HepG2 (cell line): ENCODE results near the gene HDGFL2. TPM values are rescaled to one million over a fixed set of nuclear protein-coding genes. Genes with fewer than 3 reads are reported as not detected.

ENCODE experiments used
- HDAC2 ChIP-seq: sonication (generic); formaldehyde crosslinking; IDR thresholded peaks from 2 replicates; pipeline ENCODE4 v1.4.0; 2020; ENCODE audit warnings: missing genetic modification reagents
- MYNN ChIP-seq: sonication (generic); formaldehyde crosslinking; IDR thresholded peaks from 2 replicates; pipeline ENCODE4 v1.4.0; 2020; ENCODE audit warnings: mild to moderate bottlenecking, low read depth, missing genetic modification reagents
- NCOA2 ChIP-seq: sonication (generic); formaldehyde crosslinking; IDR thresholded peaks from 2 replicates; pipeline ENCODE4 v1.8.0; 2022; ENCODE audit warnings: inconsistent platforms
- NFE2L1 ChIP-seq: sonication (generic); formaldehyde crosslinking; IDR thresholded peaks from 2 replicates; pipeline ENCODE4 v1.4.0; 2020; ENCODE audit warnings: missing genetic modification reagents, mild to moderate bottlenecking, borderline replicate concordance
- NKX3-1 ChIP-seq: sonication (generic); formaldehyde crosslinking; IDR thresholded peaks from 2 replicates; pipeline ENCODE4 v1.5.0; 2020; ENCODE audit warnings: missing genetic modification reagents
- POLR2G ChIP-seq: fragments of 200-400 bp; formaldehyde crosslinking; IDR thresholded peaks from 2 replicates; pipeline ENCODE4 v1.6.1; 2018; ENCODE audit warnings: mild to moderate bottlenecking, low read depth, low read length, moderate library complexity
- RELA ChIP-seq: sonication (generic); formaldehyde crosslinking; IDR thresholded peaks from 2 replicates; pipeline ENCODE4 v1.4.0; 2020; ENCODE audit warnings: missing genetic modification reagents
- RFXANK ChIP-seq: IDR thresholded peaks from 2 replicates; pipeline ENCODE4 v1.6.1; 2016
- SMYD3 ChIP-seq: sonication (generic); formaldehyde crosslinking; IDR thresholded peaks from 2 replicates; pipeline ENCODE4 v1.8.1; 2023; ENCODE audit warnings: mild to moderate bottlenecking, missing genetic modification reagents
- TCF12 ChIP-seq, 2 experiments: fragments of 450-650 bp in 1 of 2; sonication (generic) in 1 of 2; formaldehyde crosslinking in 1 of 2; IDR thresholded peaks; 2 replicates each; pipeline versions ENCODE4 v1.6.1 to v1.8.0; 2017 to 2022; ENCODE audit warnings: antibody characterized with exemption in 1 of 2, mild to moderate bottlenecking in 1 of 2, missing genetic modification reagents in 1 of 2, moderate library complexity in 1 of 2
- TMF1 ChIP-seq: sonication (generic); formaldehyde crosslinking; IDR thresholded peaks from 2 replicates; pipeline ENCODE4 v1.8.1; 2022; ENCODE audit warnings: low read depth, missing genetic modification reagents
- ZKSCAN8 ChIP-seq: IDR thresholded peaks from 2 replicates; pipeline ENCODE4 v1.6.1; 2016; ENCODE audit warnings: borderline replicate concordance, missing genetic modification reagents, missing compliant biosample characterization
- ZNF138 ChIP-seq: sonication (generic); formaldehyde crosslinking; IDR thresholded peaks from 2 replicates; pipeline ENCODE4 v1.5.0; 2020; ENCODE audit warnings: mild to moderate bottlenecking, low read depth, missing genetic modification reagents
- ZNF331 ChIP-seq: sonication (generic); formaldehyde crosslinking; IDR thresholded peaks from 2 replicates; pipeline ENCODE4 v1.4.0; 2020; ENCODE audit warnings: missing genetic modification reagents
- ZNF383 ChIP-seq: sonication (generic); formaldehyde crosslinking; IDR thresholded peaks from 2 replicates; pipeline ENCODE4 v1.4.0; 2020; ENCODE audit warnings: missing genetic modification reagents, mild to moderate bottlenecking, borderline replicate concordance
- polyA plus RNA-seq, 8 experiments: library from polyadenylated mRNA; depleted of rRNA in 3 of 8; stranded (reverse) in 7 of 8; unstranded in 1 of 8; fragments of >200 nt; fragmentation: Illumina TruSeq in 4 of 8; extraction: Trizol in 4 of 8; gene quantifications; 2 replicates each; pipeline versions ENCODE4 v1.2.1 to v1.2.3, GENCODE V29; 2011 to 2016; ENCODE audit warnings: low read depth in 4 of 8, missing spikeins in 1 of 8, mixed read lengths in 1 of 8; ENCODE audit not compliant: insufficient read depth in 1 of 8
- total RNA-seq, 5 experiments: library from RNA; depleted of rRNA; stranded (reverse); fragments of >200 nt; fragmentation: Illumina TruSeq; extraction: Trizol; gene quantifications; 2 replicates each; pipeline ENCODE4 v1.2.3, GENCODE V29; 2016; ENCODE audit warnings: low read depth in 1 of 5
- TF ChIP-seq, protein P1 (sequence below): IDR thresholded peaks from 2 replicates; pipeline ENCODE4 v1.6.1; 2016; ENCODE audit warnings: mild to moderate bottlenecking
- TF ChIP-seq, protein P2 (sequence below): fragments of 450-650 bp; IDR thresholded peaks from 2 replicates; pipeline ENCODE4 v1.6.1; 2016
- TF ChIP-seq, protein P3 (sequence below): sonication (generic); formaldehyde crosslinking; IDR thresholded peaks from 2 replicates; pipeline ENCODE4 v1.5.0; 2020; ENCODE audit warnings: mild to moderate bottlenecking, low read depth, missing genetic modification reagents, borderline replicate concordance
- TF ChIP-seq, protein P4 (sequence below): IDR thresholded peaks from 2 replicates; pipeline ENCODE4 v1.6.1; 2016; ENCODE audit warnings: missing genetic modification reagents, missing compliant biosample characterization
- TF ChIP-seq, protein P5 (sequence below): sonication (generic); formaldehyde crosslinking; conservative IDR thresholded peaks from 2 replicates; pipeline ENCODE4 v1.5.0; 2020; ENCODE audit warnings: missing genetic modification reagents
- TF ChIP-seq, protein P6 (sequence below): sonication (generic); formaldehyde crosslinking; IDR thresholded peaks from 2 replicates; pipeline ENCODE4 v1.5.0; 2020; ENCODE audit warnings: missing genetic modification reagents
- TF ChIP-seq, protein P7 (sequence below), 2 experiments: fragments of 450-650 bp in 1 of 2; sonication (generic) in 1 of 2; formaldehyde crosslinking; IDR thresholded peaks; 2 replicates each; pipeline versions ENCODE4 v1.5.0 to v1.8.0; 2020 to 2022; ENCODE audit warnings: mild to moderate bottlenecking in 1 of 2, missing genetic modification reagents in 1 of 2

Gene HDGFL2
- total and polyA plus RNA-seq, 2 of the 13 experiments (the other 11 are each of a cell fraction or from before 2014, with no cell fraction given): 20.0 to 51.1 TPM

DNA sequence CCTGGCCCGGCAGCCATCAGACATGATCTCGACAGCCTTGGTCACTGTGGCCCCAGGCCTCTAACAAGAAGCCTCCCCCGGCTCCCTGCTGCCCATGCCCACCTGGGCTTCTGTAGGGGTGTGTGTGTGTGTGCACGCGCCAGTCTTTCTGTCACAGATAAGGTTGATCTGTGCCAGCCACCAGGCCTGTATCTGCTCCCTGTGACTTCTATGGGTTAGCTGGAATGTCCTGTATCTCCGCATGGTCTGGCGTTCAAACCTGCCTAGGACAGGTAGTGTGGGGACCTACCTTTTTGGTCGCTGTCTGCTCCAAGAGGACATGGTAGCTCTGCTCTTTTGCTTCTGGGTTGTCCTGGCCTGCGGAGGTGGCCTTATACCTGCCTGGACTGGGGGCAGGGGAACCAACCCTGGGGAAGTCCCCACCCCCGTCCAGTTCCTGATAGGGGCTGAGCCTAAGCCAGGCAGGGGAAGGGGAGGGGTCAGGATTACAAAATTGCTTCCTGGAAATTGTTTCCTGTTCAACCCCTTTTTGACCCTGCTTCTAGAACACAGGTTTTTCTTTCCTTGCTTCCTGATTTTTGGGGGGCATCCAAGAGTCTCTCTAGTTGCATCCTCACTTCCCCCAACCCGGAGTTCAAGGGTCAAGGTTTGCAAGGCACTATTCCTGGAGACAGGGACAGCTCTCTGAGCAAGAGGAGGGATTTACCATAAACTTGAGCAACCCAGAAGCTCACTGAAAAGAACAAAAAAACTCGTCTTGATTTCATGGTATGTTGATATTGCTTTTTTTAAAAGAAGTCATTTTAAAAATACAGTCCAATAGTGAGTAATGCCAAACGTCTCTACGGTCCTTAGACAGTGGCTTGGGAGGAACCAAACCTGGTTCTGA is 67.8 kb downstream of the HDGFL2 start, which contains the start of gene LRG1 (continued):
- TF ChIP-seq POLR2G (peak; percentile 95), ZNF138 (CRISPR knock-in tag) (no peak), HDAC2 (CRISPR knock-in tag) (peak; percentile 63), NCOA2 (CRISPR knock-in tag) (peak; percentile 82), SMYD3 (CRISPR knock-in tag) (no peak), TMF1 (no peak), NFE2L1 (no peak), ZNF331 (peak; percentile 68), TCF12 (IDR thresholded peaks at IDR 0.05) (no peak), TCF12 (CRISPR knock-in tag; IDR thresholded peaks at IDR 0.05) (no peak), ZKSCAN8 (CRISPR knock-in tag) (no peak), MYNN (CRISPR knock-in tag) (peak; percentile 52; the same call in 1 of the 2 replicates), NKX3-1 (no peak), RELA (CRISPR knock-in tag) (peak; percentile 99), RFXANK (CRISPR knock-in tag) (no peak), ZNF383 (CRISPR knock-in tag) (no peak)
- TF ChIP-seq, protein P1, sequence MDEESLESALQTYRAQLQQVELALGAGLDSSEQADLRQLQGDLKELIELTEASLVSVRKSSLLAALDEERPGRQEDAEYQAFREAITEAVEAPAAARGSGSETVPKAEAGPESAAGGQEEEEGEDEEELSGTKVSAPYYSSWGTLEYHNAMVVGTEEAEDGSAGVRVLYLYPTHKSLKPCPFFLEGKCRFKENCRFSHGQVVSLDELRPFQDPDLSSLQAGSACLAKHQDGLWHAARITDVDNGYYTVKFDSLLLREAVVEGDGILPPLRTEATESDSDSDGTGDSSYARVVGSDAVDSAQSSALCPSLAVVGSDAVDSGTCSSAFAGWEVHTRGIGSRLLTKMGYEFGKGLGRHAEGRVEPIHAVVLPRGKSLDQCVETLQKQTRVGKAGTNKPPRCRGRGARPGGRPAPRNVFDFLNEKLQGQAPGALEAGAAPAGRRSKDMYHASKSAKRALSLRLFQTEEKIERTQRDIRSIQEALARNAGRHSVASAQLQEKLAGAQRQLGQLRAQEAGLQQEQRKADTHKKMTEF (CRISPR knock-in tag): peak; percentile 84
- TF ChIP-seq, protein P2, sequence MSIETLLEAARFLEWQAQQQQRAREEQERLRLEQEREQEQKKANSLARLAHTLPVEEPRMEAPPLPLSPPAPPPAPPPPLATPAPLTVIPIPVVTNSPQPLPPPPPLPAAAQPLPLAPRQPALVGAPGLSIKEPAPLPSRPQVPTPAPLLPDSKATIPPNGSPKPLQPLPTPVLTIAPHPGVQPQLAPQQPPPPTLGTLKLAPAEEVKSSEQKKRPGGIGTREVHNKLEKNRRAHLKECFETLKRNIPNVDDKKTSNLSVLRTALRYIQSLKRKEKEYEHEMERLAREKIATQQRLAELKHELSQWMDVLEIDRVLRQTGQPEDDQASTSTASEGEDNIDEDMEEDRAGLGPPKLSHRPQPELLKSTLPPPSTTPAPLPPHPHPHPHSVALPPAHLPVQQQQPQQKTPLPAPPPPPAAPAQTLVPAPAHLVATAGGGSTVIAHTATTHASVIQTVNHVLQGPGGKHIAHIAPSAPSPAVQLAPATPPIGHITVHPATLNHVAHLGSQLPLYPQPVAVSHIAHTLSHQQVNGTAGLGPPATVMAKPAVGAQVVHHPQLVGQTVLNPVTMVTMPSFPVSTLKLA: no peak
- TF ChIP-seq, protein P3, sequence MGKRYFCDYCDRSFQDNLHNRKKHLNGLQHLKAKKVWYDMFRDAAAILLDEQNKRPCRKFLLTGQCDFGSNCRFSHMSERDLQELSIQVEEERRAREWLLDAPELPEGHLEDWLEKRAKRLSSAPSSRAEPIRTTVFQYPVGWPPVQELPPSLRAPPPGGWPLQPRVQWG (CRISPR knock-in tag): no peak
- TF ChIP-seq, protein P4, sequence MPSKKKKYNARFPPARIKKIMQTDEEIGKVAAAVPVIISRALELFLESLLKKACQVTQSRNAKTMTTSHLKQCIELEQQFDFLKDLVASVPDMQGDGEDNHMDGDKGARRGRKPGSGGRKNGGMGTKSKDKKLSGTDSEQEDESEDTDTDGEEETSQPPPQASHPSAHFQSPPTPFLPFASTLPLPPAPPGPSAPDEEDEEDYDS (CRISPR knock-in tag): peak; percentile 100
- TF ChIP-seq, protein P5, sequence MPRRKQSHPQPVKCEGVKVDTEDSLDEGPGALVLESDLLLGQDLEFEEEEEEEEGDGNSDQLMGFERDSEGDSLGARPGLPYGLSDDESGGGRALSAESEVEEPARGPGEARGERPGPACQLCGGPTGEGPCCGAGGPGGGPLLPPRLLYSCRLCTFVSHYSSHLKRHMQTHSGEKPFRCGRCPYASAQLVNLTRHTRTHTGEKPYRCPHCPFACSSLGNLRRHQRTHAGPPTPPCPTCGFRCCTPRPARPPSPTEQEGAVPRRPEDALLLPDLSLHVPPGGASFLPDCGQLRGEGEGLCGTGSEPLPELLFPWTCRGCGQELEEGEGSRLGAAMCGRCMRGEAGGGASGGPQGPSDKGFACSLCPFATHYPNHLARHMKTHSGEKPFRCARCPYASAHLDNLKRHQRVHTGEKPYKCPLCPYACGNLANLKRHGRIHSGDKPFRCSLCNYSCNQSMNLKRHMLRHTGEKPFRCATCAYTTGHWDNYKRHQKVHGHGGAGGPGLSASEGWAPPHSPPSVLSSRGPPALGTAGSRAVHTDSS (CRISPR knock-in tag): no peak
- TF ChIP-seq, protein P6, sequence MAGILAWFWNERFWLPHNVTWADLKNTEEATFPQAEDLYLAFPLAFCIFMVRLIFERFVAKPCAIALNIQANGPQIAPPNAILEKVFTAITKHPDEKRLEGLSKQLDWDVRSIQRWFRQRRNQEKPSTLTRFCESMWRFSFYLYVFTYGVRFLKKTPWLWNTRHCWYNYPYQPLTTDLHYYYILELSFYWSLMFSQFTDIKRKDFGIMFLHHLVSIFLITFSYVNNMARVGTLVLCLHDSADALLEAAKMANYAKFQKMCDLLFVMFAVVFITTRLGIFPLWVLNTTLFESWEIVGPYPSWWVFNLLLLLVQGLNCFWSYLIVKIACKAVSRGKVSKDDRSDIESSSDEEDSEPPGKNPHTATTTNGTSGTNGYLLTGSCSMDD (CRISPR knock-in tag): no peak
- TF ChIP-seq, protein P7, sequence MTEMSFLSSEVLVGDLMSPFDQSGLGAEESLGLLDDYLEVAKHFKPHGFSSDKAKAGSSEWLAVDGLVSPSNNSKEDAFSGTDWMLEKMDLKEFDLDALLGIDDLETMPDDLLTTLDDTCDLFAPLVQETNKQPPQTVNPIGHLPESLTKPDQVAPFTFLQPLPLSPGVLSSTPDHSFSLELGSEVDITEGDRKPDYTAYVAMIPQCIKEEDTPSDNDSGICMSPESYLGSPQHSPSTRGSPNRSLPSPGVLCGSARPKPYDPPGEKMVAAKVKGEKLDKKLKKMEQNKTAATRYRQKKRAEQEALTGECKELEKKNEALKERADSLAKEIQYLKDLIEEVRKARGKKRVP (CRISPR knock-in tag; IDR thresholded peaks at IDR 0.05): 0 out of 4 replicates have a peak, but pooled peaks of 1 of the 2 experiments have one; percentile 28
